Loucy (cell line): ENCODE data around the gene ASB16.

Experiments used
- H2AFZ ChIP-seq: fragments of 200-600 bp; sonication (generic); 2 replicates; pipeline ENCODE4 v1.6.0; 2016; ENCODE audit warnings: antibody characterized with exemption, mild to moderate bottlenecking, low read length, moderate library complexity
- H3F3A ChIP-seq: fragments of 200-600 bp; 2 replicates; pipeline ENCODE4 v1.6.0; 2016; ENCODE audit warnings: antibody characterized with exemption, low read depth, mild to moderate bottlenecking
- H3K27me3 ChIP-seq: fragments of 200-600 bp; sonication (generic); 2 replicates; pipeline ENCODE4 v1.6.1; 2014; ENCODE audit warnings: low read length, mild to moderate bottlenecking; ENCODE audit not compliant: insufficient read depth, poor library complexity, severe bottlenecking
- H3K36me3 ChIP-seq: fragments of 200-600 bp; sonication (generic); 2 replicates; pipeline ENCODE4 v1.6.1; 2016; ENCODE audit warnings: low read length; ENCODE audit not compliant: insufficient read depth
- H3K4me1 ChIP-seq: fragments of 200-600 bp; sonication (generic); 2 replicates; pipeline ENCODE4 v1.5.1; 2014; ENCODE audit warnings: low read length, mild to moderate bottlenecking; ENCODE audit not compliant: insufficient read depth, poor library complexity, severe bottlenecking
- H3K4me2 ChIP-seq: fragments of 200-600 bp; sonication (generic); 2 replicates; pipeline ENCODE4 v1.6.0; 2014; ENCODE audit warnings: antibody characterized with exemption, low read length, low read depth, mild to moderate bottlenecking; ENCODE audit not compliant: poor library complexity, severe bottlenecking
- H3K4me3 ChIP-seq: fragments of 200-600 bp; sonication (generic); 2 replicates; pipeline ENCODE4 v1.5.1; 2014; ENCODE audit warnings: low read length, mild to moderate bottlenecking, mixed read lengths; ENCODE audit not compliant: poor library complexity, severe bottlenecking
- H3K79me2 ChIP-seq: fragments of 200-600 bp; sonication (generic); 2 replicates; pipeline ENCODE4 v1.6.1; 2014; ENCODE audit warnings: low read length; ENCODE audit not compliant: insufficient read depth
- H3K9ac ChIP-seq: fragments of 200-600 bp; sonication (generic); 2 replicates; pipeline ENCODE4 v1.6.0; 2014; ENCODE audit warnings: mild to moderate bottlenecking, low read depth, low read length, moderate library complexity; ENCODE audit not compliant: poor library complexity, severe bottlenecking
- H3K9me2 ChIP-seq: fragments of 200-600 bp; sonication (generic); replicated peaks from 2 replicates; pipeline ENCODE4 v1.6.1; 2016; ENCODE audit warnings: low read depth, low read length, mixed read lengths
- H3K9me3 ChIP-seq: fragments of 200-600 bp; sonication (generic); 2 replicates; pipeline ENCODE4 v1.6.1; 2014; ENCODE audit warnings: mild to moderate bottlenecking, antibody characterized with exemption, low read length, low read depth; ENCODE audit not compliant: insufficient read depth
- H4K20me1 ChIP-seq: fragments of 200-600 bp; sonication (generic); 2 replicates; pipeline ENCODE4 v1.6.0; 2014; ENCODE audit warnings: antibody characterized with exemption, low read length, mild to moderate bottlenecking; ENCODE audit not compliant: insufficient read depth, poor library complexity, severe bottlenecking
- EZH2phosphoT487 ChIP-seq: fragments of 200-600 bp; IDR thresholded peaks from 2 replicates; pipeline ENCODE4 v1.6.1; 2018; ENCODE audit warnings: antibody characterized with exemption, mild to moderate bottlenecking, moderate library complexity, borderline replicate concordance
- TF ChIP-seq, protein P1 (sequence below): fragments of 200-600 bp; sonication (generic); conservative IDR thresholded peaks from 2 replicates; pipeline ENCODE4 v1.5.1; 2014; ENCODE audit warnings: mild to moderate bottlenecking, antibody characterized with exemption, low read length

The ASB16 gene, protein sequence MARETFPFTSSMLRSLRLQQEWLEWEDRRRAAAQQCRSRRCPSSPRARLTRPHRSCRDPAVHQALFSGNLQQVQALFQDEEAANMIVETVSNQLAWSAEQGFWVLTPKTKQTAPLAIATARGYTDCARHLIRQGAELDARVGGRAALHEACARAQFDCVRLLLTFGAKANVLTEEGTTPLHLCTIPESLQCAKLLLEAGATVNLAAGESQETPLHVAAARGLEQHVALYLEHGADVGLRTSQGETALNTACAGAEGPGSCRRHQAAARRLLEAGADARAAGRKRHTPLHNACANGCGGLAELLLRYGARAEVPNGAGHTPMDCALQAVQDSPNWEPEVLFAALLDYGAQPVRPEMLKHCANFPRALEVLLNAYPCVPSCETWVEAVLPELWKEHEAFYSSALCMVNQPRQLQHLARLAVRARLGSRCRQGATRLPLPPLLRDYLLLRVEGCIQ

DNA sequence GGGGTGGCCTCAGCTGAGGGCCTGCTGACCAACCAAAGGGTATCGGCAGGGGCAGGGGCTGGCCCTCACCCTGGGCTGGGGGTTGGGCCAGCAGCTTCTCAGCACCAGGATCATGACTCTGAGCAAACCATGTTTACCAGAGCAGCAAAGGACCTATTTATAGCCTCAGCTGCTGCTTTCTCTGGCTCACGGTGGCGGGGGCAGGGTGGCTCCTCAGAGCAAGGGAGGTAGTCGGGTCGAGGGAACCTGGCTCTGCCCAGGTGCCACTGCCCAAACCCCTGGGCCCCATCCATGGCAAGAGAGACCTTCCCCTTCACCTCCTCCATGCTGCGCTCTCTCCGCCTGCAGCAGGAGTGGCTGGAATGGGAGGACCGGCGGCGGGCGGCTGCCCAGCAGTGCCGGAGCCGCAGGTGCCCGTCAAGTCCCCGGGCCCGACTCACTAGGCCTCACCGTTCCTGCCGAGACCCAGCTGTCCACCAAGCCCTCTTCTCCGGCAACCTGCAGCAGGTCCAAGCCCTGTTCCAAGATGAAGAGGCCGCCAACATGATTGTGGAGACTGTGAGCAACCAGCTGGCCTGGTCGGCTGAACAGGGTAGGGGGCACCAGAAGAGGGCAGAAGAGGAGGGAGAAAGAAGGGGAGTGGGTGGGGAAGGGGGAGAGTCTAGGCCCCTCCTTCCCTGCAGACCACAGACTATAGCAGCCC lies at the start of gene ASB16:
Gene ASB16, plus strand, starts transcription at position 206 of the 703 bp plus-strand sequence. Its CDS starts 86 bp downstream, at position 292.
- no peak for TF ChIP-seq EZH2phosphoT487
- TF ChIP-seq, protein P1, sequence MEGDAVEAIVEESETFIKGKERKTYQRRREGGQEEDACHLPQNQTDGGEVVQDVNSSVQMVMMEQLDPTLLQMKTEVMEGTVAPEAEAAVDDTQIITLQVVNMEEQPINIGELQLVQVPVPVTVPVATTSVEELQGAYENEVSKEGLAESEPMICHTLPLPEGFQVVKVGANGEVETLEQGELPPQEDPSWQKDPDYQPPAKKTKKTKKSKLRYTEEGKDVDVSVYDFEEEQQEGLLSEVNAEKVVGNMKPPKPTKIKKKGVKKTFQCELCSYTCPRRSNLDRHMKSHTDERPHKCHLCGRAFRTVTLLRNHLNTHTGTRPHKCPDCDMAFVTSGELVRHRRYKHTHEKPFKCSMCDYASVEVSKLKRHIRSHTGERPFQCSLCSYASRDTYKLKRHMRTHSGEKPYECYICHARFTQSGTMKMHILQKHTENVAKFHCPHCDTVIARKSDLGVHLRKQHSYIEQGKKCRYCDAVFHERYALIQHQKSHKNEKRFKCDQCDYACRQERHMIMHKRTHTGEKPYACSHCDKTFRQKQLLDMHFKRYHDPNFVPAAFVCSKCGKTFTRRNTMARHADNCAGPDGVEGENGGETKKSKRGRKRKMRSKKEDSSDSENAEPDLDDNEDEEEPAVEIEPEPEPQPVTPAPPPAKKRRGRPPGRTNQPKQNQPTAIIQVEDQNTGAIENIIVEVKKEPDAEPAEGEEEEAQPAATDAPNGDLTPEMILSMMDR: no peak
- peaks cover 3% of the 10 kb centered on the region for H3K4me1 ChIP-seq
- no peaks in the 10 kb centered on the region for H3F3A ChIP-seq
- no peaks in the 10 kb centered on the region for H3K36me3 ChIP-seq
- no peaks in the 10 kb centered on the region for H3K27me3 ChIP-seq
- no peak within 1 kb of the TSS for H3K4me3 ChIP-seq
- no peaks in the 10 kb centered on the region for H3K9me2 ChIP-seq
- no peak within 1 kb of the TSS for H3K4me2 ChIP-seq
- H3K9ac ChIP-seq: no peak within 1 kb of the TSS
- no peaks in the 10 kb centered on the region for H3K79me2 ChIP-seq
- no peaks in the 10 kb centered on the region for H4K20me1 ChIP-seq
- no peak within 1 kb of the TSS for H2AFZ ChIP-seq
- H3K9me3 ChIP-seq: no peaks in the 10 kb centered on the region

DNA sequence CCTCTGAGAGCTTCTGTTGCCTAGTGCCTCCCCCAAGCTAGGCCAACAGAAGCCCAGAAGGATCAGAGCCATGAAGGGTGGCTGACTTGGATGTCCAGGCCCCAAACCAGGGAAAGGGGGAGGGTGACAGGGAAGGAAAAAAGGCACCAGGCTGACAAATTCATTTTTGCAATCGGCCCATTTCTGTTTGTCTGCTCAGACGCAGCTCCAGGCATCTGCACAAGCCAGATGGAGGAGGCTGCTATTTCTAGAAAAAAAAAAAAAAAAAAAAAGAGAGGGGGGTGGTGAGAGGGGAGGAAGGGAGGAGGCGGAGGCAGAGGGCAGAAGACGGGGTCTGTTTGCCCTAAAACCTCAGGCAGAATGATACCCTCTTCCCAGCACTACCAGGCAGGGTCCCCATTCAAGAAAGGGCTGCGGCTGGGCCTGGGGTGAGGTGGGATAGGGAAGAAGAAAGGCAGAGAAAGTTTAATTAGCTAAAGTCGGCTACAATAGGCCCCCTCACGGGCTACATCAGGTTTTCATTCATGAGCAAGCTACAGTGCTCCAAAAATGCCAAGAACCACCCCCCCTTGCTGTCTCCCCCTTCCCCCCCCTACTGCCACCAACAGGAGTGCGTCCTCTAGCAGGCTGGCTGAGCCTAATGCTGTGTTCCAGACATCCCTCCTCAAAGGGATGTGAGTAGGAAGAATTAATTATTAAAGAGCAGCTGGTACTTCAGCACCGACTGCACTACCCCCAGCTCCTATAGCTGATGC lies 49.5 kb upstream of the ASB16 start:
- peaks cover 47% of the 10 kb centered on the region for H3K4me1 ChIP-seq
- peak overlapping the region; percentile 79 for H3K9ac ChIP-seq
- H3K9me2 ChIP-seq: no peaks in the 10 kb centered on the region
- no peaks in the 10 kb centered on the region for H3K27me3 ChIP-seq
- peak overlapping the region; percentile 79 for H3K4me3 ChIP-seq
- H3K79me2 ChIP-seq: peaks cover 68% of the 10 kb centered on the region
- peaks cover 30% of the 10 kb centered on the region for H4K20me1 ChIP-seq
- no peak overlapping the region for H2AFZ ChIP-seq
- TF ChIP-seq EZH2phosphoT487: no peak
- TF ChIP-seq, protein P1: no peak
- H3K36me3 ChIP-seq: no peaks in the 10 kb centered on the region
- no peaks in the 10 kb centered on the region for H3K9me3 ChIP-seq
- peak overlapping the region; percentile 88 for H3K4me2 ChIP-seq
- no peaks in the 10 kb centered on the region for H3F3A ChIP-seq

DNA sequence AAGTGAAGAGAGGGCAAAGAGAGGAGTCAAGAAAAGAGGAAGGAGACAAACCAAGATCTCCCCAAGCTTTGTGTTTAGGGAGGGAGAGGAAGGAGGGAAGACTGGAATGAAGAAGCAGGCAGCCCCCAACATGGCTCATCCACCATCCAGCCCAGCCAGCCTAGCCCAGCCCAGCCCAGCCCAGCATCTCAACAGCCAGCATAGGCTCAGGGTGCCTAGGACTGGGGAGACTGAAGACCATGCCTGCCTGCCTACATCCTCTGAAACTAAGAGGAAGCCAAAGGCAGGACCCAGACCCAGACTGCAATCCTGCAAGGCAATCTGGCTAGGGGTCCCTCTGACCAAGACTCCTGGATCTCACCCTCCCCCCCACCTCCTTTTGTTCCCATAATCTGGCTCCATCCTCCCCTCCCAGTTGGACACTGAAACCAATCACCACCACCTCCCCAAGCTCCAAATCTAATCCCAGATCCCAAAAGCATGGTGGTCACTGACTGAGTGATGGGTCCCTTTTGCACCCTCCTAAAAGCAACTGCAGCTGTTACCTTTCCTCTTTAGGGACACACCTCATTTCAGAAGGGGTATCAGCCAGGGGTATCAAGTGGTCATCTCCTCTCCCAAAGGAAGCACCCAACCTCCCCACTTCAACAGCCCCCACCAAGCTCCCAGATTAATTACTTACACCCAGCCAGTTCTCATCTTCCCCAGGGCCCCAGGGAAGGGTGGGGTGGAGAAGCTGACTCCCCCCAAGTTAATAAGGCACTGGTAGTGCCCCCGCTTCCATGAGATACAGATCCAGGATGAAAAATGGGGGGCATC lies 48.3 kb upstream of the ASB16 start:
- Histone ChIP-seq H3K27me3 (no peaks in the 10 kb centered on the region), H3K9ac (peak overlapping the region; percentile 79), H4K20me1 (peaks cover 30% of the 10 kb centered on the region), H3K4me2 (peak overlapping the region; percentile 88), H2AFZ (no peak overlapping the region), H3K9me2 (no peaks in the 10 kb centered on the region), H3K4me3 (peak overlapping the region; percentile 79), H3F3A (no peaks in the 10 kb centered on the region), H3K9me3 (no peaks in the 10 kb centered on the region), H3K79me2 (peaks cover 60% of the 10 kb centered on the region), H3K36me3 (no peaks in the 10 kb centered on the region), H3K4me1 (peaks cover 47% of the 10 kb centered on the region)
- TF ChIP-seq EZH2phosphoT487: no peak
- TF ChIP-seq, protein P1: no peak
